Measurements from ENCODE around the gene ANKHD1. TPM values are rescaled to one million over a fixed set of nuclear protein-coding genes. Genes with fewer than 3 reads are reported as not detected.
A peak's percentile ranks its signal among the peaks of the same experiment; 100 is the strongest.

ANKHD1 gene
- polyA plus RNA-seq, 3 donors, result 29.0 to 110 (median 43.6) TPM

DNA sequence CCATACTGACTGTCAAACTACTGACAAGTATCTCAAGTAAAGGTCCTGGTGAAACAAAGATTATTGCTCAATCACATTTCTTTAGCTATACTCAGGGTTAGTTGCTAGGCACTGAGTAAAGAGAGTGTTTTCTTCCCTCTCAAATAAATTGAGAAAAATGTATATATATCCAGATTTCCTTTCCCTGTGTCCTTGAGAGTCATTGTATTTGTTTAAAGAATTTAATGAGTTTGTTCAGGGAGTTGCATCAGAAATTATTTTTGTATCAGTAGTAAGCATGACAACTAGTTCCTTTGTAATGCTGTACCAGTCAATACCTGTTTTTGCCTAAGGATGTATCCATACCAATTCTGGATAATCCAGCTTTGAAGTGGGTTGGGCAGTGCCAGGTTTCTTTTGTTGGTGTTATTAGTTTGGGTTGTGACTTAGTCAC lies 3.2 kb upstream of the ANKHD1 start:
- no peak for DNase-seq
- H3K9me3 Mint-ChIP-seq, result no peaks in the 10 kb centered on the region
- H3K4me2 ChIP-seq (replicated peaks; ENCODE audit: extremely low read depth, low read length, poor library complexity, severe bottlenecking), result no peak overlapping the region

DNA sequence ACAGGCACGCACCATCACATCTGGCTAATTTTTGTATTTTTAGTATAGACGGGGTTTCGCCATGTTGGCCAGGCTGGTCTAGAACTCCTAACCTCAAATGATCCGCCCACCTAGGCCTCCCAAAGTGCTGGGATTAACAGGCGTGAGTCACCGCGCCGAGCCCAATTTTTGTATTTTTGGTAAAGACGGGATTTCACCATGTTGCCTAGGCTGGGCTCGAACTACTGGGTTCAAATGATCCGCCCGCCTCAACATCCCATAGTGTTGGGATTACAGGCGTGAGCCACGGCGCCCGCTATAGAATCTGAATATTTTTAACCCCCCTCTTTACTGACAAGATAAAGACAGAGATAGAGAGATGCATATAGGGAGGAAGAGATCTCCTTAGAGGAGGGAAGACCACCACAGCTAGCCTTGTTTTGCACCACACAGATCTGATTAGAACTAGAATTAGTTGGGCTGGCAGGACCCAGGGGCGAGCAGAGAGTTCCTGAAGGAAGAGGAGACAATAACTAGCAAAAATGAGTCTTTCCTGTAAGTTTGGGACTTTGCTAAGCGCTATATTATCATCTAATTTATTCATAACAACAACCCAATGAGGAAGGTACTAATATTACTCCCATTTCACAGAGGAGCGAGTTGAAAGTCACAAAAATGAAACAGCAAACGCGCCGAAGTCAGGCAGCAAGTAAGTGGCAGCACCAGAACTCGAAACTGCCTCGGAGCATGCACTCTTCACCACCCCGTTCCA lies 1.5 kb upstream of the ANKHD1 start:
- DNase-seq, result no peak
- H3K27ac ChIP-seq (ENCODE audit: low read depth in 1 of 2, low read length in 2 of 2), result peak overlapping the region; percentile 68 to 94
- no peaks in the 10 kb centered on the region for H3K9me3 ChIP-seq (replicated peaks in 1 of 2; ENCODE audit: control insufficient read depth in 1 of 2, insufficient read depth in 1 of 2, low read length in 2 of 2)
- H3K4me1 ChIP-seq (ENCODE audit: control insufficient read depth in 1 of 2, insufficient read depth in 2 of 2, low read length in 2 of 2), result peaks cover 23 to 32% of the 10 kb centered on the region in 2 donors
- peaks cover 32% of the 10 kb centered on the region for H4K20me1 ChIP-seq (ENCODE audit: insufficient read depth, low read length)
- H3K27me3 Mint-ChIP-seq (ENCODE audit: low read depth in 3 of 3), result no peaks in the 10 kb centered on the region
- WGBS (ENCODE audit: insufficient coverage), result 0% methylated on average over 7 of the region's 25 CpGs
- no peaks in the 10 kb centered on the region for H3K27me3 ChIP-seq (ENCODE audit: control insufficient read depth in 2 of 2, insufficient read depth in 2 of 2, low read length in 2 of 2)
- H3K4me2 ChIP-seq (replicated peaks; ENCODE audit: extremely low read depth, low read length, poor library complexity, severe bottlenecking), result peak overlapping the region; percentile 72
- H3K36me3 ChIP-seq (replicated peaks in 1 of 2; ENCODE audit: control insufficient read depth in 1 of 2, insufficient read depth in 2 of 2, low read length in 2 of 2), result peaks cover 0 to 6% of the 10 kb centered on the region in 2 donors
- H3K4me3 Mint-ChIP-seq, result no peak overlapping the region
- peak overlapping the region; percentile 53 to 86 (median 74) for H3K4me3 ChIP-seq (replicated peaks in 1 of 3; ENCODE audit: low read depth in 2 of 3, low read length in 3 of 3)
- intact Hi-C loops (cut with micrococcal nuclease), result loop anchor here in 1 of 2 donors (5.0 to 10.0 kb wide), 3 partner anchors 145 to 312 kb away; partner anchors contain the start of genes EIF4EBP3, IK and NDUFA2
- TF ChIP-seq, protein P1, sequence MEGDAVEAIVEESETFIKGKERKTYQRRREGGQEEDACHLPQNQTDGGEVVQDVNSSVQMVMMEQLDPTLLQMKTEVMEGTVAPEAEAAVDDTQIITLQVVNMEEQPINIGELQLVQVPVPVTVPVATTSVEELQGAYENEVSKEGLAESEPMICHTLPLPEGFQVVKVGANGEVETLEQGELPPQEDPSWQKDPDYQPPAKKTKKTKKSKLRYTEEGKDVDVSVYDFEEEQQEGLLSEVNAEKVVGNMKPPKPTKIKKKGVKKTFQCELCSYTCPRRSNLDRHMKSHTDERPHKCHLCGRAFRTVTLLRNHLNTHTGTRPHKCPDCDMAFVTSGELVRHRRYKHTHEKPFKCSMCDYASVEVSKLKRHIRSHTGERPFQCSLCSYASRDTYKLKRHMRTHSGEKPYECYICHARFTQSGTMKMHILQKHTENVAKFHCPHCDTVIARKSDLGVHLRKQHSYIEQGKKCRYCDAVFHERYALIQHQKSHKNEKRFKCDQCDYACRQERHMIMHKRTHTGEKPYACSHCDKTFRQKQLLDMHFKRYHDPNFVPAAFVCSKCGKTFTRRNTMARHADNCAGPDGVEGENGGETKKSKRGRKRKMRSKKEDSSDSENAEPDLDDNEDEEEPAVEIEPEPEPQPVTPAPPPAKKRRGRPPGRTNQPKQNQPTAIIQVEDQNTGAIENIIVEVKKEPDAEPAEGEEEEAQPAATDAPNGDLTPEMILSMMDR (IDR thresholded peaks at IDR 0.05), result no peak
- no peaks in the 10 kb centered on the region for H3K9me3 Mint-ChIP-seq
- peak overlapping the region; percentile 81 for H3K9ac ChIP-seq (ENCODE audit: insufficient read depth, low read length, poor library complexity, severe bottlenecking)
- peak overlapping the region; percentile 92 for H2AFZ ChIP-seq (ENCODE audit: insufficient read depth, low read depth, low read length, poor library complexity, severe bottlenecking)
- peaks cover 0 to 7% of the 10 kb centered on the region in 2 donors for H3K36me3 Mint-ChIP-seq
- peaks cover 71% of the 10 kb centered on the region for H3K79me2 ChIP-seq (ENCODE audit: insufficient read depth, low read length)
- peaks cover 30% of the 10 kb centered on the region for H3K4me1 Mint-ChIP-seq
- peak overlapping the region in 3 of 7 donors; percentile 30 to 93 (median 92) for H3K27ac Mint-ChIP-seq

More for the DNA sequence above, 3.2 kb upstream of the ANKHD1 start:
- intact Hi-C loops (cut with micrococcal nuclease), result no loop called here
- Histone ChIP-seq H3K27me3 (ENCODE audit: control insufficient read depth in 2 of 2, insufficient read depth in 2 of 2, low read length in 2 of 2) (no peaks in the 10 kb centered on the region), H3K79me2 (ENCODE audit: insufficient read depth, low read length) (peaks cover 53% of the 10 kb centered on the region), H3K27ac (ENCODE audit: low read depth in 1 of 2, low read length in 2 of 2) (no peak overlapping the region), H3K4me1 (ENCODE audit: control insufficient read depth in 1 of 2, insufficient read depth in 2 of 2, low read length in 2 of 2) (peaks cover 17 to 20% of the 10 kb centered on the region in 2 donors), H3K9ac (ENCODE audit: insufficient read depth, low read length, poor library complexity, severe bottlenecking) (no peak overlapping the region), H2AFZ (ENCODE audit: insufficient read depth, low read depth, low read length, poor library complexity, severe bottlenecking) (no peak overlapping the region), H3K9me3 (replicated peaks in 1 of 2; ENCODE audit: control insufficient read depth in 1 of 2, insufficient read depth in 1 of 2, low read length in 2 of 2) (no peaks in the 10 kb centered on the region), H4K20me1 (ENCODE audit: insufficient read depth, low read length) (peaks cover 15% of the 10 kb centered on the region), H3K4me3 (replicated peaks in 1 of 3; ENCODE audit: low read depth in 2 of 3, low read length in 3 of 3) (no peak overlapping the region), H3K36me3 (replicated peaks in 1 of 2; ENCODE audit: control insufficient read depth in 1 of 2, insufficient read depth in 2 of 2, low read length in 2 of 2) (no peaks in the 10 kb centered on the region)
- Mint-ChIP-seq H3K4me3 (no peak overlapping the region), H3K4me1 (peaks cover 19% of the 10 kb centered on the region), H3K36me3 (peaks cover 0 to under 1% of the 10 kb centered on the region in 2 donors), H3K27ac (no peak overlapping the region), H3K27me3 (ENCODE audit: low read depth in 3 of 3) (no peaks in the 10 kb centered on the region)
- TF ChIP-seq, protein P1 (IDR thresholded peaks at IDR 0.05), result no peak

Measured in CD14-positive monocyte (primary cell).